ENCODE data around the gene ST3GAL3.

GRCh38 chr1:43912607-43913006 lies 205.3 kb downstream of the ST3GAL3 start:
- TF ChIP-seq CTCF (conservative IDR thresholded peaks at IDR 0.05; ENCODE audit: low read depth, low read length) (no peak), EZH2 (IDR thresholded peaks at IDR 0.05; ENCODE audit: borderline replicate concordance, low read depth, low read length, poor library complexity, severe bottlenecking) (no peak)

Data from A673 (cell line).